Gastroesophageal sphincter (tissue), 4 donors: Measurements from ENCODE around the gene AATF. TPM values are rescaled to one million over a fixed set of nuclear protein-coding genes. Genes with fewer than 3 reads are reported as not detected.

Experiments used
- ATAC-seq: fragments of 150-250 bp; one replicate; pipeline ENCODE4 v1.9.1; 2016; ENCODE audit warnings: mild to moderate bottlenecking, moderate library complexity
- H3K27ac ChIP-seq, 4 donors: fragments of 200-600 bp; sonication (generic) in 3 of 4; 1 replicate in 3 of 4; 2 replicates in 1 of 4; pipeline ENCODE4 v1.5.1; 2016 to 2019
- H3K27me3 ChIP-seq: fragments of 200-600 bp; sonication (generic); one replicate; pipeline ENCODE4 v1.5.1; 2019
- H3K36me3 ChIP-seq, 2 donors: fragments of 200-600 bp; sonication (generic); one replicate each; pipeline ENCODE4 v1.5.1; 2019; ENCODE audit warnings: control low read depth in 1 of 2
- H3K4me1 ChIP-seq, 3 donors: fragments of 200-600 bp; sonication (generic); 1 replicate in 2 of 3; 2 replicates in 1 of 3; pipeline ENCODE4 v1.5.1; 2016 to 2019; ENCODE audit warnings: control low read depth in 2 of 3
- H3K4me3 ChIP-seq, 2 donors: fragments of 200-600 bp; sonication (generic); one replicate each; pipeline ENCODE4 v1.5.1; 2019; ENCODE audit warnings: mild to moderate bottlenecking in 1 of 2, moderate library complexity in 1 of 2
- H3K9me3 ChIP-seq, 3 donors: fragments of 200-600 bp; sonication (generic); one replicate each; pipeline ENCODE4 v1.5.1; 2017 to 2019; ENCODE audit warnings: control low read depth in 2 of 3
- EP300 ChIP-seq: sonication (generic); formaldehyde crosslinking; IDR thresholded peaks from one replicate; pipeline ENCODE4 v1.6.1; 2017; ENCODE audit warnings: antibody characterized with exemption, mild to moderate bottlenecking
- POLR2A ChIP-seq, 2 donors: fragments of 450-650 bp; IDR thresholded peaks; one replicate each; pipeline ENCODE4 v1.6.1; 2017; ENCODE audit warnings: antibody characterized with exemption in 2 of 2, mild to moderate bottlenecking in 2 of 2, moderate library complexity in 1 of 2
- POLR2AphosphoS5 ChIP-seq: sonication (generic); formaldehyde crosslinking; IDR thresholded peaks from one replicate; pipeline ENCODE4 v1.6.1; 2017; ENCODE audit warnings: antibody characterized with exemption
- WGBS, 2 donors: methylation state at CpG; one replicate each; pipeline ENCODE4 v1.1.5; 2018; ENCODE audit warnings: low coverage in 1 of 2; 5-methylcytosine and 5-hydroxymethylcytosine counted together
- total RNA-seq, 4 donors: library from RNA; depleted of rRNA; stranded (reverse); fragments of >200 nt; gene quantifications; one replicate each; pipeline ENCODE4 v1.1.0, GENCODE V29; 2016
- TF ChIP-seq, protein P1 (sequence below), 4 experiments: fragments of 200-600 bp in 2 of 4; fragments of 450-650 bp in 2 of 4; sonication (generic) in 1 of 4; IDR thresholded peaks; one replicate each; pipeline ENCODE4 v1.5.1; 2017 to 2019; ENCODE audit warnings: antibody characterized with exemption in 4 of 4, mild to moderate bottlenecking in 2 of 4, moderate library complexity in 2 of 4

AATF gene
- total RNA-seq, 4 donors from 2014 or later = 36.1 to 45.1 (median 38.5) TPM

DNA sequence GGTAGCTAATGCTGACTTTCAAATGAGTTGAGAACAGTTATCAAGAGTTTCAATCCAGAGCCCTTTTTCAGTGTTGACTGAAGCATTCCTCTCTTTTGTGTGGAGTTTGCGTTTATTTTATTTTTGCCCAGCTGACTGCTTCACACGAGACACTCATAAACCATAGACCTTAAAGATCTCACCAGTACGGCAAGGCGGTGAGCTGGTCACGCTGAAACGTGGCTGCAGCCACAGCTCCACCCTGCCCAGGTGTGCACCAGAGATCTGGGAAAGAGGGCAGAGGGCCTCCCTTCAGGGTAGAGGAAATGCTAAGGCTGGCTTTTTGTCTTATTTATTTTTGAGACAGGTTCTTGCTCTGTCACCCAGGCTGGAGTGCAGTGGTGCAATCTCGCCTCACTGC lies 112.2 kb downstream of the AATF start:
- Histone ChIP-seq H3K4me1 (peaks cover 0 to 10% (median 0%) of the 10 kb centered on the region in 3 donors), H3K27ac (no peak overlapping the region), H3K36me3 (peaks cover 0 to 23% of the 10 kb centered on the region in 2 donors), H3K9me3 (no peaks in the 10 kb centered on the region), H3K4me3 (no peak overlapping the region), H3K27me3 (peaks cover 17% of the 10 kb centered on the region)
- no peak for ATAC-seq
- WGBS, 2 donors = 25 to 80% methylated on average over 2 of the region's 7 CpGs
- TF ChIP-seq, protein P1, sequence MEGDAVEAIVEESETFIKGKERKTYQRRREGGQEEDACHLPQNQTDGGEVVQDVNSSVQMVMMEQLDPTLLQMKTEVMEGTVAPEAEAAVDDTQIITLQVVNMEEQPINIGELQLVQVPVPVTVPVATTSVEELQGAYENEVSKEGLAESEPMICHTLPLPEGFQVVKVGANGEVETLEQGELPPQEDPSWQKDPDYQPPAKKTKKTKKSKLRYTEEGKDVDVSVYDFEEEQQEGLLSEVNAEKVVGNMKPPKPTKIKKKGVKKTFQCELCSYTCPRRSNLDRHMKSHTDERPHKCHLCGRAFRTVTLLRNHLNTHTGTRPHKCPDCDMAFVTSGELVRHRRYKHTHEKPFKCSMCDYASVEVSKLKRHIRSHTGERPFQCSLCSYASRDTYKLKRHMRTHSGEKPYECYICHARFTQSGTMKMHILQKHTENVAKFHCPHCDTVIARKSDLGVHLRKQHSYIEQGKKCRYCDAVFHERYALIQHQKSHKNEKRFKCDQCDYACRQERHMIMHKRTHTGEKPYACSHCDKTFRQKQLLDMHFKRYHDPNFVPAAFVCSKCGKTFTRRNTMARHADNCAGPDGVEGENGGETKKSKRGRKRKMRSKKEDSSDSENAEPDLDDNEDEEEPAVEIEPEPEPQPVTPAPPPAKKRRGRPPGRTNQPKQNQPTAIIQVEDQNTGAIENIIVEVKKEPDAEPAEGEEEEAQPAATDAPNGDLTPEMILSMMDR (IDR thresholded peaks at IDR 0.05) = no peak
- TF ChIP-seq POLR2AphosphoS5 (no peak), POLR2A (IDR thresholded peaks at IDR 0.05) (no peak), EP300 (no peak)

DNA sequence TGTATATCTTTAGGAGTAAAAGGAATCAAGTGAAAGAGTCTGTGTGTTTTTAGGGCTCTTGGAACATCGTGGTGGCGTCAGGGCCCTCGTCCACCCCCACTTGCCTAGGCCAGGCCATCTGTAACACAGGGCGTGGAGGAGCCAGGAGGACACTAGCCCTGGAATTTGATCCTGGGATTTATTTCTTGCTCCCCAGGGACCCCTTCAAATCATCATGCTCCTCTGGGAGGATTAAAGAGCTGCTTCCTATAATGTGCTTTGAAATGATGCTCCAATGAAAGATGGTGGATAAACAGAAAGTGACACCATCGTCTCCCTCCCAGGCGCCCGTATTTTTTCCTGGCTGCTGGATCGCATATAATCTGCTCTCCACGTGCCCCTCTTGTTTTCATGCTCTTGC lies 113.3 kb downstream of the AATF start:
- H3K9me3 ChIP-seq = no peaks in the 10 kb centered on the region
- no peak overlapping the region for H3K27ac ChIP-seq
- peaks cover 0 to 10% (median 0%) of the 10 kb centered on the region in 3 donors for H3K4me1 ChIP-seq
- no peak for ATAC-seq
- 59 to 74% methylated on average over 7 to 9 of the region's 9 CpGs for WGBS, 2 donors
- no peak overlapping the region for H3K4me3 ChIP-seq
- TF ChIP-seq POLR2A (IDR thresholded peaks at IDR 0.05) (no peak), POLR2AphosphoS5 (no peak), EP300 (no peak)
- TF ChIP-seq, protein P1 (IDR thresholded peaks at IDR 0.05) = no peak
- peaks cover 0 to 13% of the 10 kb centered on the region in 2 donors for H3K36me3 ChIP-seq
- peaks cover 28% of the 10 kb centered on the region for H3K27me3 ChIP-seq

DNA sequence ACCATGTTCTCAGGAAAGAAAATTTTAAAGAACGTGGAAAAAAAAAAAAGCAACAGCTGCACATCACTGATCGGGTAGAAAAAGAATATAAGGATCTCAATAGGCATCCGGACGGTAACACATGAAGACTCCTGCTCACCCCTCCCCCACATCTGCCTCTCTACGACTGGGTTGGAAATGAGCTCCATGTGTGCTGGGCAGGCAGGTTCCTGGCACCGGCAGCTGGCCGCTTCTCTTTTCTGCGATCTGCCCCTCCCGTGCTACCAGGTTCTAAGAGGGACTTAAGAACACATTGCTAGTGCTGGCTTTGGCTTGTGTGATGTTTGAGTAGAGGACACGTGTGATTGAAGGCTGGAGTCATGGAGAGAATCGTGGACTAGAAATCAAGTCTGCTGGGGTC lies 115.5 kb downstream of the AATF start:
- H3K9me3 ChIP-seq = peaks cover 0 to 9% (median 0%) of the 10 kb centered on the region in 3 donors
- WGBS, 2 donors = 64% methylated on average over 10 of the region's 11 CpGs; no CpG with 5 or more reads in 1 of the 2 donors
- peaks cover 45% of the 10 kb centered on the region for H3K27me3 ChIP-seq
- H3K27ac ChIP-seq = no peak overlapping the region
- TF ChIP-seq POLR2A (IDR thresholded peaks at IDR 0.05) (no peak), EP300 (no peak), POLR2AphosphoS5 (no peak)
- TF ChIP-seq, protein P1 (IDR thresholded peaks at IDR 0.05) = no peak
- H3K4me3 ChIP-seq = no peak overlapping the region
- no peaks in the 10 kb centered on the region for H3K36me3 ChIP-seq
- ATAC-seq = no peak
- peaks cover 0 to 10% (median 0%) of the 10 kb centered on the region in 3 donors for H3K4me1 ChIP-seq

DNA sequence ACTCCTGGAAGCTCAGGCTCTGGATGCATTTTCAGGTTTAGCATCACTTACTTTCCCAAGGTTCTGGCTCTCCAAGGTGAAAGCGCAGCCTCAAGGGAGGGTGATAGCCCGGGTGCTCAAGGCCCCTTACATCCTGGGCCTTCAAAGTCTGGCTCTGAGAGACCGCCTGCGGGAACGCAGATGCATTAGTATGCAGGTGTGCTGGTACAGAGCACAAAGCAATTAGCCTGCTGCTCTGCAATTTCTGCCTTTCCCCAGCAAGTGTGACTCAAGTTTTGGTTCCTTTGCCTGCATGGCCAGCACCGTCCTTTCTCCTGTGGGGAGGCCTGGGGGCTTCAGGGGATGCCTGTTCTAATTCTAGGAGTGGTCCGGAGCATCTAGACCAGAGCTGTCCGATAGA lies 116.2 kb downstream of the AATF start:
- Histone ChIP-seq H3K27me3 (peaks cover 45% of the 10 kb centered on the region), H3K4me3 (no peak overlapping the region), H3K27ac (no peak overlapping the region), H3K36me3 (no peaks in the 10 kb centered on the region), H3K9me3 (peaks cover 0 to 13% (median 0%) of the 10 kb centered on the region in 3 donors), H3K4me1 (peaks cover 0 to 9% (median 0%) of the 10 kb centered on the region in 3 donors)
- TF ChIP-seq EP300 (no peak), POLR2AphosphoS5 (no peak), POLR2A (IDR thresholded peaks at IDR 0.05) (no peak)
- TF ChIP-seq, protein P1 (IDR thresholded peaks at IDR 0.05) = no peak
- no CpG with 5 or more reads among the region's 8 CpGs for WGBS, 2 donors
- ATAC-seq = no peak

DNA sequence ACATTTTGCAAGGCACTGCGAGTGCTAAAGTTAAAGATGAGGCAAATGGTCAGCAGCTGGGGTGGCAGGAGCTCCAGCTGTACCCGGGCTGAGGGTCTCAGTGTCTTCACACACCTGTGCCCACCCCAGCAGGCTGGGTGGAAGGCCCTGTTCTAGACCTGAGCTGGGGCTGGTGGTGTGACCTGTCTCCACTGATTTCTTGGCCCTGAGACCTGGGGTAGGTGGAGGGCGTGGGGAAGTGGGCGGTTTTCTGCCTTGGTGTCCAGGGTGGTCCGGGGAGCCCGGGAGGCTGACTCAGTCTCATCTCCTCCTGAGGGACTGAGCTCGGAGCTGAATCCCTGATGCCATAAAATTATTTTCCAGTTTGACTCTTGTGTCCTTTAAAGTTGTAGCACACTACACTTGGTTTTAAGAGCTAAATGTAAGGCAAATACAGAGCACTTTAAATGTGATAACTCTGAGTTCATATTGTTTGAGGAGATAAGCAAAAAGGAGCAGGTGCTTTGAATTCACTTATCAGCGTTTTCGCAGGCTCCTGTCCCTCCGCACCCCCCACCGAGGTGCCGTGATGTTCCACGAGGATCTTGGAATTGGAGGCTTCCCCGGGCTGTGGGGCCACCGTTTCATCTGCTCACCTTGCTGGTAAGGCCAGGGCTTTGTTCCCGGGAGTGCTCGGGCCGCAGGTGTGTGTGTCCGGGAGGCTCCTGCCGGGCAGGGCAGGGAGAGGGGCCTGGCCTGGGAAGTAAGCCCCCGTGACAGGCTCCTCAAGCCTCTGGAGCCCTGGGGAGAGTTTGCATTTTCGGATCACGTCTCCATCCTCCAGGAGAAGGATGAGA lies 117.0 kb downstream of the AATF start:
- 42 to 45% methylated on average over 4 to 8 of the region's 23 CpGs for WGBS, 2 donors
- Histone ChIP-seq H3K27me3 (peaks cover 45% of the 10 kb centered on the region), H3K4me1 (peaks cover 0 to 1% (median 0%) of the 10 kb centered on the region in 3 donors), H3K4me3 (no peak overlapping the region), H3K36me3 (no peaks in the 10 kb centered on the region), H3K9me3 (peaks cover 0 to 13% (median 0%) of the 10 kb centered on the region in 3 donors), H3K27ac (no peak overlapping the region)
- no peak for ATAC-seq
- TF ChIP-seq EP300 (no peak), POLR2A (IDR thresholded peaks at IDR 0.05) (no peak), POLR2AphosphoS5 (no peak)
- TF ChIP-seq, protein P1 (IDR thresholded peaks at IDR 0.05) = no peak
